ENCODE data around the gene USP15. TPM values are rescaled to one million over a fixed set of nuclear protein-coding genes. Genes with fewer than 3 reads are reported as not detected.

The USP15 gene
- total and polyA plus RNA-seq, 12 donors = 26.7 to 76.0 (median 61.9) TPM

GRCh38 chr12:62260733-62261683, 804 bp downstream of the USP15 start:
- WGBS, 2 donors = 2% methylated on average over 26 of the region's 26 CpGs

GRCh38 chr12:62261876-62262517, 1.8 kb downstream of the USP15 start:
- H3K9me3 ChIP-seq = no peaks in the 10 kb centered on the region
- H3K27me3 ChIP-seq = no peaks in the 10 kb centered on the region
- no peak for TF ChIP-seq CTCF (IDR thresholded peaks at IDR 0.05)
- peak overlapping the region in 7 of 10 donors; percentile 72 to 99 (median 89) for H3K4me3 ChIP-seq
- 88 to 91% methylated on average over 10 of the region's 10 CpGs for WGBS, 2 donors
- H3K36me3 ChIP-seq = no peaks in the 10 kb centered on the region
- intact Hi-C loops (cut with DNase I) = loop anchor here in 5 of 10 donors (5.0 to 10.0 kb wide), 4 partner anchors 73 to 120 kb away; no protein-coding TSS in a partner anchor
- DNase-seq = no peak
- H3K4me1 ChIP-seq = peaks cover under 1 to 83% (median 65%) of the 10 kb centered on the region in 9 donors
- H3K27ac ChIP-seq = peak overlapping the region in 2 of 10 donors; percentile 92 to 98
- no peak for ATAC-seq

More at GRCh38 chr12:62260733-62261683, 804 bp downstream of the USP15 start:
- DNase-seq = peak in 1 of 2 donors; percentile 17
- peaks cover 0 to 81% (median 56%) of the 10 kb centered on the region in 9 donors for H3K4me1 ChIP-seq
- H3K9me3 ChIP-seq = no peaks in the 10 kb centered on the region
- TF ChIP-seq CTCF (IDR thresholded peaks at IDR 0.05) = no peak
- H3K27ac ChIP-seq = peak overlapping the region; percentile 80 to 98 (median 93)
- no peaks in the 10 kb centered on the region for H3K36me3 ChIP-seq
- no peaks in the 10 kb centered on the region for H3K27me3 ChIP-seq
- H3K4me3 ChIP-seq = peak overlapping the region; percentile 72 to 99 (median 92)
- ATAC-seq = peak; percentile 18 to 50 (median 38)
- intact Hi-C loops (cut with DNase I) = loop anchor here in 5 of 10 donors (5.0 to 10.0 kb wide), 4 partner anchors 74 to 121 kb away; no protein-coding TSS in a partner anchor

- 70 to 85% methylated on average over 2 of the region's 2 CpGs for WGBS, 2 donors
- ATAC-seq = no peak
- intact Hi-C loops (cut with DNase I) = loop anchor here in 5 of 10 donors (5.0 to 10.0 kb wide), 4 partner anchors 72 to 119 kb away; no protein-coding TSS in a partner anchor
Observed at GRCh38 chr12:62263232-62263631, 3.0 kb downstream of the USP15 start.

More at GRCh38 chr12:62263232-62263631, 3.0 kb downstream of the USP15 start:
- Histone ChIP-seq H3K9me3 (no peaks in the 10 kb centered on the region), H3K36me3 (no peaks in the 10 kb centered on the region), H3K27ac (peak overlapping the region in 1 of 10 donors; percentile 70), H3K27me3 (no peaks in the 10 kb centered on the region), H3K4me1 (peaks cover 7 to 83% (median 74%) of the 10 kb centered on the region in 9 donors), H3K4me3 (peak overlapping the region in 1 of 10 donors; percentile 88)
- DNase-seq = no peak
- no peak for TF ChIP-seq CTCF (IDR thresholded peaks at IDR 0.05)
